Measurements from ENCODE around the gene CEP72. TPM values are rescaled to one million over a fixed set of nuclear protein-coding genes. Genes with fewer than 3 reads are reported as not detected.
"Not testable (repeated sequence)": the region's sequence is repeated elsewhere in the genome, so short reads cannot be mapped to it uniquely, and the experiment has no call there.

Gene CEP72
- total RNA-seq, 2 experiments from 2014 or later = 28.2 to 31.6 TPM

DNA sequence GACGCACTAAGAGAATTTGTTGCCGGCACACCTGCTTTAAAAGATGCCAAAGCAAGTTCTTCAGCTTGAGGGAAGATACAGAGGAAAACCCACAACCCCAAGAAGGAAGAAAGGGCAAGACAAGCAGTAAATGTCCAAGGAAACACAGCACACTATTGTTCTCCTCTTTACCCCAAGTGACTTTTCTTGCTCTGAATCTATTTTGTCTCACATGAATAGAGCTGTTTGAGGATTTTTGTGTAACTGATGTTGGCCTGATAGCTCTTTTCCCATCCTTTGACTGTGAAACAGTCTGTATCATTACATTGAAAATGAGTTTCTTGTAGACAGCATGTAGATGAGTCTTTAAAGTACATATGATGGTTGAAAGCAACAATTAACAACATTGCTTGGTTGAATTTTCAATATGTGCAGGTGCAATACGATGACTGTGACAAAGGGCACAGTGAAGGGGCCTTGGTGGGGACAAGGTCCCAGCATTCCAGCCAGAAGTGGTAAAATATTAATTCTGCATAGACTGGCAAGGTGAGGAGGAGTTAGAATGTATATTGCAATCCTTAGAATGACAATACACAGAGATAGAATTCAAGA is 16.8 kb upstream of the CEP72 start:
- H3K27ac Mint-ChIP-seq = no peak overlapping the region
- H3K4me1 Mint-ChIP-seq = peaks cover 4% of the 10 kb centered on the region
- ChIA-PET CTCF (no interaction called here), POLR2A (no interaction called here)
- H3K4me3 Mint-ChIP-seq = no peak overlapping the region
- no peaks in the 10 kb centered on the region for H3K36me3 Mint-ChIP-seq (ENCODE audit: low read depth)
- peaks cover 59% of the 10 kb centered on the region for H3K27me3 Mint-ChIP-seq
- H3K9me3 Mint-ChIP-seq = no peaks in the 10 kb centered on the region
- DNase-seq = no peak

DNA sequence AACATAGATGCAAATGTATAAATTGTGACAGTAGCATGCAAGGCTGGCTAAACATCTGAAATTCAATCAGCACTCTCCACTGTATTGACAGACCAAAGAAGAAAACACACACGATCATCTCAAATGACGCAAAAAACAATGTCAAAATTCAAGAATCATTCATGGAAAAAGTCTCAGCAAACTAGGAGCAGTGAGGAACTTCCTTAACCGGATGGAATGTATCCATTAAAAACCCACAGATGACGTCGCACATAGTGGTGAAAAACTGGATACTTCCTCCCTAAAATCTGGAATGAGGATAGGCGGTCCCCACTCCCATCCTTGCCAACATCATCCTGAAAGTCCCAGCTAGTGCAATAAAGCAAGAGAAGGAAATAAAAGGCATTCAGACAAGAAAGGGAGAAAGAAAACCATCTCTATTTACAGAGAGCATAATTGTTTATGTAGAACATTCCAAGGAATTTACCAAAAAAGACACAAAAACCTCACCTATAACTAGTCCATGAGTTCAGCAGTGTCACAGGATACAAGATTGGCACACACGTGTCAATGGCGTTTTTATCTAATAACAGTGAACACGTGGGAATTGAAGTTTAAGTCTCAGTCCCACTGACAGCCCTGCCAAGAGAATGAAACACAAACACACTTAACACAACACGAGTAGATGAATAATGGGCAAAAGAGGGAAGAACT is 14.1 kb upstream of the CEP72 start:
- CTCF ChIA-PET = no interaction called here
- H3K27me3 Mint-ChIP-seq = peaks cover 46% of the 10 kb centered on the region

DNA sequence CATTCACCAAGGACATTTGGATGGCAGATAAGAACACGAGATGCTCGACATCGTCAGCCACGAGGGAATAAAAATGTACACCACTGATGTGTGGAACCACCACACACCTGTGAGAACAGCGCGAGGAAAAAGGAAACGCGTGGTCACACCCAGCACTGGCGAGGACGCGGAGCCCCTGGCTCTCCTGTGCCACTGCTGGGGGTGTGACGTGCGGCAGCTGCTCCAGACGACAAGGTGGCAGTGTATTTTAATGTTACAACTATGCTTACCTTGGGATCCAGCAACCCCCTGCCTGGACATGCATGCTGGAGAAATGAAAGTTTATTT is 13.6 kb upstream of the CEP72 start:
- no peak for DNase-seq
- no peaks in the 10 kb centered on the region for H3K36me3 Mint-ChIP-seq (ENCODE audit: low read depth)
- H3K27me3 Mint-ChIP-seq = peaks cover 46% of the 10 kb centered on the region
- peaks cover 4% of the 10 kb centered on the region for H3K4me1 Mint-ChIP-seq
- ChIA-PET POLR2A (no interaction called here), CTCF (no interaction called here)
- no peaks in the 10 kb centered on the region for H3K9me3 Mint-ChIP-seq
- H3K27ac Mint-ChIP-seq = no peak overlapping the region
- no peak overlapping the region for H3K4me3 Mint-ChIP-seq

More for the DNA sequence above, 14.1 kb upstream of the CEP72 start:
- Mint-ChIP-seq H3K4me1 (peaks cover 4% of the 10 kb centered on the region), H3K4me3 (no peak overlapping the region), H3K36me3 (ENCODE audit: low read depth) (no peaks in the 10 kb centered on the region), H3K27ac (no peak overlapping the region), H3K9me3 (no peaks in the 10 kb centered on the region)
- no peak for DNase-seq
- POLR2A ChIA-PET = no interaction called here

DNA sequence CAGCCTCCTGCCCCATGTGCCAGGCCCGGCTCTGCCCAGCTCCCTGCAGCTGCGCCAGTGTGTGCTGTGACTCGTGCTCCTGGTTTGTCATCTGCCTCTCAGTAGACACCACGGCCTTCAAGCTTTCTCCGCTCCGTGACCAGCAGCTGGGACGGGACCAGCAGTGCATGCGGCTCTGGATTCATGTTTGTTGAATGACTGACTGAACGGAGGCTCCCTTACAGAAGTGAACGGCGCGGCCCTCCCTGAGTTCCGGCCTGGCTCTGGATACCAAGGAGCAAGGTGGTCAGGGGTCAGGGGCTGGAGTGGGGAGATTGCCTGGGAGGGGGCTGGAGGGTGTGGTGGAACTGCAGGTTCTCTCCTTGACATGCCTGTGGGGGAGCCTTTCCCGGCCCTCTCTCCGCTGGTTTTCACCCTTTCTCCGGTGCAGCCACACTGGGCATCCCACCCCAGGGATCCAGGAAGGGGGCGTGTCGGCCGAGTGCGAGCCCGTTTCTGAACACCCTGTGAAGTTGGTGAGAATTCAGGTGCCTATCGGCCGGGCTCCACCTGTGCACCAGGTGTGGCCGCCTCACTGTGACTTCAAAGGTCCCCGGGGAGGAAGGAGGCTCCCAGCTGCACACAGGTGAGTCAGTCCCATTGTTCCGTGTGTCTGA is 11.1 kb upstream of the CEP72 start:
- no peak for DNase-seq
- H3K27ac Mint-ChIP-seq = no peak overlapping the region
- peaks cover 29% of the 10 kb centered on the region for H3K27me3 Mint-ChIP-seq
- peaks cover 4% of the 10 kb centered on the region for H3K4me1 Mint-ChIP-seq
- H3K9me3 Mint-ChIP-seq = no peaks in the 10 kb centered on the region
- CTCF ChIA-PET = no interaction called here
- POLR2A ChIA-PET = no interaction called here
- H3K4me3 Mint-ChIP-seq = no peak overlapping the region
- H3K36me3 Mint-ChIP-seq (ENCODE audit: low read depth) = no peaks in the 10 kb centered on the region

DNA sequence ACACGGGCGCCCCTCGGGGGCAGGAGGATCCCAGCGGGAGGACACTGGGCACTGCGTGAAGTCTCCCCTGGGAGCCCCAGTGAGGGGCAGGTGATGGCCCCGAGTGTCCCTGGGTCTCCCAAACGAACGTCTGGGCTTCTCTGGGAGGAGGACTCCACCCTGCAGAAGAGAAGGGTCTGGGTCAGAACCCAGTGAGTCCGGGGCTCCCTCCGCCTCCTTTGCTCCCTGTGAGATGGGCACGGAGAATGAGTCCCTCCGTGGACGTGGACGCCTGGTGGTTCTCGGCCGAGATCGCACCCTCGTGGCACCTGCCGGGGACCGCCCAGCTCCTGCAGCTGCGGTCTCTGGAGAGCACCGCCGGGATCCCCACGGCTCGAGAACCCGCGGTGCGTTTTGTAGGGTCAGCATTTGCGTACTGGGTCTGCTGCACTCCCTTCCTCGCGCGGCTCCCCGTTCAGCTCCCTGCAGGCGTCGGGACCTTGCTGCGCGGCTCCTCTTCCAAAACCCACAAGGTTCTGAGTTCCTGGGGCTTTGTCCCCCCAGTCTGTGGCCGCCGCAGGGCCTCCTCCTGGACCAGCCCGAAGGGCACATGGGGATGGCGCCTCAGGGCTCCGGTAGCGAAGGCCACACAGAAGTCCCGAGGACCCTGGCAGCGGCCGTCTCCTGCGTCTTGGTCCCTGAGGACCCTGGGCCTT is 10.2 kb upstream of the CEP72 start:
- Mint-ChIP-seq H3K4me1 (peaks cover 4% of the 10 kb centered on the region), H3K27ac (no peak overlapping the region), H3K9me3 (no peaks in the 10 kb centered on the region), H3K27me3 (peaks cover 26% of the 10 kb centered on the region), H3K36me3 (ENCODE audit: low read depth) (no peaks in the 10 kb centered on the region), H3K4me3 (no peak overlapping the region)
- ChIA-PET CTCF (no interaction called here), POLR2A (no interaction called here)
- DNase-seq = no peak

DNA sequence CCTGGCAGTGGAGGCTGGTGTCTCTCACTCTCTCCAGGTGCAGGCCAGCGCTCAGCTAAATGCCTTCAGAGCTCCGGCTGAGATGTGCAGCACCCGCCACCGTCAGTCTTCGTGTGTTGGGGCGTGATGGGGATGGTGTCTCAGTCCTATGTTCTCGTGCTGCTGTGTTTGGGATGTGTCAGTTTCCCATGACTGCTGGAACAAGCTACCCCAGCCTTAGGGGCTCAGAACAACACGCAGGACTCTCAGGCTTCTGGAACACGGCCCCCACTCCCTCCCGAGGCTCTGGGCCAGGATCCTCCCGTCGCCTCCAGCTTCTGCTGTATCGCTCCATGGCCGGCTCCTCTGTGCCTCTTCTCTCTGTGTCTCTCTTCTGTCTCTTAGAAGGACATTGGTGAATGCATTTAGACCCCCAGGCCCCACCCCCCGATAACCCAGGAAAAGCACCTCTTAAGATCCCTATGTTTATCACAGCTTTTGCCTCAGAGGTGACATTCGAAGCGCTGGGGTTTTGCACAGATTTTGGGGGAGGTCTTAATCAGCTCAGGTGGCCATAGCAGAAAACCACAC is 9.6 kb upstream of the CEP72 start:
- ChIA-PET POLR2A (no interaction called here), CTCF (no interaction called here)
- Mint-ChIP-seq H3K27ac (no peak overlapping the region), H3K36me3 (ENCODE audit: low read depth) (no peaks in the 10 kb centered on the region), H3K4me1 (peaks cover 10% of the 10 kb centered on the region), H3K9me3 (no peaks in the 10 kb centered on the region), H3K4me3 (no peak overlapping the region), H3K27me3 (peaks cover 21% of the 10 kb centered on the region)
- no peak for DNase-seq

DNA sequence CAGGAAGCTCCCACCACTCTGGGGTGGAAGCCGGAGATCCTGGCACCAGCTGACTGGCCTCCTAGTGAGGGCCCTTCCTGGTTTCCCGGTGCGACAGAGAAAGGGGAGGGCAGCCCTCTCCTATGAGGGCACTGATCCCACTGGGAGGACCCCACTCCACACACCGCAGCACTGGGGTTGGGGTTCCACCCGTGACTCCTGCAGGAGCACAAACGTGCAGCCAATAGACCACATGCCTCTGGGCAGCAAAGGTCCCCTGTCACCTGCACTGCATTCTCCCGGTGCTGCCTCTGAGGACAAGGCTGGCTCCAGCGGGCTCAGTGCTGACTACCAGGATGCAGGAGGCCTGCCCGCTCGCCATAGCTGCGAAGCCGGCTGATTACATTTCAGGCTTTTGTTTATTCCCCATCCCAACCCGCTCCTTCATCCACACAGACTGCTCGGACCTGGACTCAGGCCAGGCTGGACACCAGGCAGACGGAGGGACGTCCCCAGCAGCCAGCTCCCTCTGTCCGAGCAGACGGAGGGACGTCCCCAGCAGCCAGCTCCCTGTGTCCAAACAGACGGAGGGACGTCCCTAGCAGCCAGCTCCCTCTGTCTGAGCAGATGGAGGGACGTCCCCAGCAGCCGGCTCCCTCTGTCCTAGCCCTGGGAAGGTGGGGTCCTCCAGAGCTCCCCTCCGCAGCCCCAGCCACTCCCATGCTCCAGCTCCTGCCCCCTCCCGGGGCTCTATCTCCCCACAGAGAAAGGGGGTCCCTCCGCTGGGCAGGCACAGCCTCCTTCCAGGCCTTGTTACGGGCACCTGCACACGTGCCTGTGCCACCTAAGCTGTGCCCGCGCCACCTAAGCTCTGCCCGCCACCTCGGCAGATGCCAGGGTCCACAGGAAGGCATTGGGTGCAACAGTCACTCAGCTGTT is 8.8 kb upstream of the CEP72 start:
- POLR2A ChIA-PET = no interaction called here
- Mint-ChIP-seq H3K4me1 (peaks cover 10% of the 10 kb centered on the region), H3K27ac (no peak overlapping the region), H3K4me3 (no peak overlapping the region), H3K36me3 (ENCODE audit: low read depth) (no peaks in the 10 kb centered on the region), H3K9me3 (no peaks in the 10 kb centered on the region), H3K27me3 (peaks cover 14% of the 10 kb centered on the region)
- DNase-seq = no peak
- CTCF ChIA-PET = no interaction called here

DNA sequence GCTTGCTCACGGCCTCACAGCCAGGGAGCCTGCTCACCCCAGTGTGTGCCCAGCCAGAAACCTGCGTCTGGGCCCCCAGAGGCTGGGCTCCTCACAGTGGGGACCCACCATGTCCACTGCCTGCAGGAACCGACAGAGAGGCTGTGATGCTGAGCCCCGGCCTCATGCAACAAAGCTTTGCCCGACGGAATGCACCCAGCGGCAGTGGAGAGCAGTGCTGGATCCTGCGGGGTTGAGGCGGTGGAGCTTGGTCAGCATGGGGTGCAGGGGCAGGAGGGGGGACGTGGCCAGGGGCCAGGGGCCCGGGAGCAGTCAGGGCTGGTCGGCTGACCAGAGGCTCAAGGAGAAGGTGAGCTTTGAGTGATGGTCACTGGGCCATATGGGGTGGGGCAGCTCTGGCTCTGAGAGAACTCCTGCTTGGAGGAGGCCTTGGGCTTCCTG is 7.7 kb upstream of the CEP72 start:
- no peak overlapping the region for H3K27ac Mint-ChIP-seq
- no peak overlapping the region for H3K4me3 Mint-ChIP-seq
- H3K36me3 Mint-ChIP-seq (ENCODE audit: low read depth) = no peaks in the 10 kb centered on the region
- peaks cover 9% of the 10 kb centered on the region for H3K4me1 Mint-ChIP-seq
- CTCF ChIA-PET = interaction anchor here (0.6 to 1.0 kb wide), 2 partner anchors 32 to 61 kb away, joined by 3 to 4 read pairs; no protein-coding TSS in a partner anchor
- peaks cover 4% of the 10 kb centered on the region for H3K27me3 Mint-ChIP-seq
- POLR2A ChIA-PET = no interaction called here
- no peaks in the 10 kb centered on the region for H3K9me3 Mint-ChIP-seq
- DNase-seq = no peak

DNA sequence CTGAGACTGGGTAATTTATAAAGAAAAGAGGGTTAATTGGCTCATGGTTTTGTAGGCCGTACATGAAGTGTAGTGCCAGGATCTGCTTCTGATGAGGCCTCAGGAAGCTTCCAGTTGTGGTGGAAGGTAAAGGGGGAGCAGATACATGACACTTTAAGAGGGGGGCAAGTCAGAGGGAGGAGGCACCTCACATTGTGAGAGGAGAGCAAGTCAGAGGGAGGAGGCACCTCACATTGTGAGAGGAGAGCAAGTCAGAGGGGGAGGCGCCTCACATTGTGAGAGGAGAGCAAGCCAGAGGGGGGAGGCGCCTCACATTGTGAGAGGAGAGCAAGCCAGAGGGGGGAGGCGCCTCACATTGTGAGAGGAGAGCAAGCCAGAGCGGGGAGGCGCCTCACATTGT is 7.0 kb upstream of the CEP72 start:
- H3K9me3 Mint-ChIP-seq; DNase-seq; H3K27me3 Mint-ChIP-seq; H3K4me1 Mint-ChIP-seq; POLR2A ChIA-PET; H3K4me3 Mint-ChIP-seq; H3K27ac Mint-ChIP-seq; H3K36me3 Mint-ChIP-seq (ENCODE audit: low read depth): not testable (repeated sequence)
- CTCF ChIA-PET = interaction anchor here (0.6 to 1.0 kb wide), 2 partner anchors 33 to 62 kb away, joined by 3 to 4 read pairs; no protein-coding TSS in a partner anchor

DNA sequence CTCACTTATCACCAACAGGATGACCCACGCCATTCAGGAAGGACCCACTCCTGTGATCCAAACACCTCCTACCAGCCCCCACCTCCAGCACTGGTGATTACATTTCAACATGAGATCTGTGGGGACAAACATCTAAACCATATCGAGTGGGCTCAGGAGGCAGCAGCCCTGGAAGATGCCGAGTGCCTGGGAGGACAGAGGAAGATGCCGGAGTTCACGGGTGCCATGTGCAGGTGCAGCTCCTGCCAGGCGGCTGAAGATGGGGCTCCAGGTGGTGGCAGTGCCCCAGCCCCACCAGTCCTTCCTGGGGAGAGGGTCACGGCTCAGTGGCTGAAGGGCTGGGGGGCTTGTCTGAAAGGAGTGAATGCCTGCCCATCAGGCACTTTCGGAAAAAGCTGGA is 6.1 kb upstream of the CEP72 start:
- CTCF ChIA-PET = no interaction called here
- POLR2A ChIA-PET = no interaction called here
- Mint-ChIP-seq H3K27me3 (no peaks in the 10 kb centered on the region), H3K36me3 (ENCODE audit: low read depth) (no peaks in the 10 kb centered on the region), H3K27ac (no peak overlapping the region), H3K4me1 (peaks cover 11% of the 10 kb centered on the region), H3K4me3 (no peak overlapping the region), H3K9me3 (no peaks in the 10 kb centered on the region)
- DNase-seq = no peak

DNA sequence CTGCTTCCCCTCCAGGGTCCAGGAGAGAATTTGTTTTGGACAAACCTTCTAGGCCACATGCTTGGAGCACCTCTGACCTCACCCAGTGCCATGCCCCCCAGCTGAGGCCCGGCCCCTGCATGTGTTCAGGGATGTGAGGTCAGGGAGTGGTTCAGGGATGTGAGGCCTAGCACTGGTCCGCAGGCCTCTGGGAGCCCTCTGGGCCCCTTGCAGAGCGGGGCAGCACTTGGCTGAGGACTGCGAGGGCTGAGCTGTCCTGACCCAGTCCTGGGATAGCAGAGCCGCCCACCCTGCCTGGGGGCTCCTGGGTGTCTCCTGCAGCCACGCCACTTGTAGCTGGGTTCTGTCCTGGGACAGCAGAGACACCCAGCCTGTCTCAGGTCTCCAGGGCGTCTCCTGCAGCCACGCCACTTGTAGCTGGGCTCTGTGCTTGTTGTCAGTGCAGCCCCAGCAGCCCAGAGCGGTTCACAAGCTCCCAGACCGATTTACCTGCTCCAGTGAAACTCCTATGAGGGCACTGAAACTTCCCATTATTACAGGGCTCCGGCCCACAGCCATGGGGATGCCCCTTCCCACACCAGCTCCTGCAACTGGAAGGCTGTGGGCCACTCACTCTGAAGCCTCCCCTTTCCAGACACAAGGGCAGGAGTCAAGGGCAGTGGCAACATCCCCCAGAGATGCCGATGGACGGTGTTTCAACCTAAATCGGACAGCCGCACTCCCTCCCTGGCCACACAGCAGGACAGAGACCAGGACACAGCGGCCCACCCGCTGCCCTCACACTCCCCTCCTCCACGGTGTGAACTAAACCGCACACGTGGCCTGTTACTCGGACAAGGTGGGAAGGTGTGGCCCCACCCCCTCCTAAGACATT is 5.4 kb upstream of the CEP72 start:
- no peak overlapping the region for H3K27ac Mint-ChIP-seq
- ChIA-PET CTCF (no interaction called here), POLR2A (no interaction called here)
- peaks cover 17% of the 10 kb centered on the region for H3K4me1 Mint-ChIP-seq
- DNase-seq = no peak
- H3K27me3 Mint-ChIP-seq = no peaks in the 10 kb centered on the region
- H3K9me3 Mint-ChIP-seq = no peaks in the 10 kb centered on the region
- H3K36me3 Mint-ChIP-seq (ENCODE audit: low read depth) = no peaks in the 10 kb centered on the region
- H3K4me3 Mint-ChIP-seq = no peak overlapping the region
